Measurements from ENCODE around the gene SCEL.

SCEL gene

DNA sequence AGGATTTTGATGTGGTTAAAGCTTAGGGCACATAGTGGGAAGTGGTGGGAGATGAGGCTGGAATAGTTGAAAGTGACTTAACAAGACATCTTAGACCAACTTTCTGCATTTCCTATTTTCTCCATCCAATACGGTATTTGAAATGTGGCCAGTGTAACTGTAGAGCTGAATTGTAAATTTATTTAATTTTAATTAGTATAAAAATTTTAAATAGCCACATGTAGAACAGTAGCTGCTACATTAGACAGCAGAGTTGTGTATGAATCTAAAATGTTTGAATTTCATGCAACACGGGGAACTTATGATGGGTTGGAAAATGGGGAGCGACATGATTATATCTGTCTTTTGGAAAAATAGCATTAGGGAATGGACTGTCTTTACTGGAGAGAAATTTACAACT, 7.1 kb upstream of the SCEL start:
- no peaks in the 10 kb centered on the region for H3K36me3 ChIP-seq (ENCODE audit: control insufficient read depth, low read length)
- H3K4me2 ChIP-seq (ENCODE audit: low read length), result no peak overlapping the region
- H3K27ac ChIP-seq (ENCODE audit: low read depth, low read length), result no peak overlapping the region
- no peaks in the 10 kb centered on the region for H3K4me1 ChIP-seq (ENCODE audit: control insufficient read depth, low read length)
- no peaks in the 10 kb centered on the region for H3K79me2 ChIP-seq (ENCODE audit: control insufficient read depth, low read length)
- no peak overlapping the region for H3K4me3 ChIP-seq (ENCODE audit: low read length)
- no peaks in the 10 kb centered on the region for H4K20me1 ChIP-seq (ENCODE audit: control insufficient read depth, insufficient read depth, low read depth, low read length)
- no peaks in the 10 kb centered on the region for H3K9me2 ChIP-seq (replicated peaks; ENCODE audit: control insufficient read depth, low read length)
- H3K27me3 ChIP-seq (ENCODE audit: control insufficient read depth, low read length), result no peaks in the 10 kb centered on the region; the same call in 1 of the 2 replicates
- TF ChIP-seq EZH2phosphoT487 (IDR thresholded peaks at IDR 0.05; ENCODE audit: borderline replicate concordance, low read length), result no peak
- TF ChIP-seq, protein P1, sequence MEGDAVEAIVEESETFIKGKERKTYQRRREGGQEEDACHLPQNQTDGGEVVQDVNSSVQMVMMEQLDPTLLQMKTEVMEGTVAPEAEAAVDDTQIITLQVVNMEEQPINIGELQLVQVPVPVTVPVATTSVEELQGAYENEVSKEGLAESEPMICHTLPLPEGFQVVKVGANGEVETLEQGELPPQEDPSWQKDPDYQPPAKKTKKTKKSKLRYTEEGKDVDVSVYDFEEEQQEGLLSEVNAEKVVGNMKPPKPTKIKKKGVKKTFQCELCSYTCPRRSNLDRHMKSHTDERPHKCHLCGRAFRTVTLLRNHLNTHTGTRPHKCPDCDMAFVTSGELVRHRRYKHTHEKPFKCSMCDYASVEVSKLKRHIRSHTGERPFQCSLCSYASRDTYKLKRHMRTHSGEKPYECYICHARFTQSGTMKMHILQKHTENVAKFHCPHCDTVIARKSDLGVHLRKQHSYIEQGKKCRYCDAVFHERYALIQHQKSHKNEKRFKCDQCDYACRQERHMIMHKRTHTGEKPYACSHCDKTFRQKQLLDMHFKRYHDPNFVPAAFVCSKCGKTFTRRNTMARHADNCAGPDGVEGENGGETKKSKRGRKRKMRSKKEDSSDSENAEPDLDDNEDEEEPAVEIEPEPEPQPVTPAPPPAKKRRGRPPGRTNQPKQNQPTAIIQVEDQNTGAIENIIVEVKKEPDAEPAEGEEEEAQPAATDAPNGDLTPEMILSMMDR (IDR thresholded peaks at IDR 0.05; ENCODE audit: low read depth, low read length, poor library complexity, severe bottlenecking), result no peak
- H3F3A ChIP-seq (ENCODE audit: control insufficient read depth, insufficient read depth), result no peaks in the 10 kb centered on the region
- no peaks in the 10 kb centered on the region for H3K9me3 ChIP-seq (ENCODE audit: control insufficient read depth, insufficient read depth, low read length)

DNA sequence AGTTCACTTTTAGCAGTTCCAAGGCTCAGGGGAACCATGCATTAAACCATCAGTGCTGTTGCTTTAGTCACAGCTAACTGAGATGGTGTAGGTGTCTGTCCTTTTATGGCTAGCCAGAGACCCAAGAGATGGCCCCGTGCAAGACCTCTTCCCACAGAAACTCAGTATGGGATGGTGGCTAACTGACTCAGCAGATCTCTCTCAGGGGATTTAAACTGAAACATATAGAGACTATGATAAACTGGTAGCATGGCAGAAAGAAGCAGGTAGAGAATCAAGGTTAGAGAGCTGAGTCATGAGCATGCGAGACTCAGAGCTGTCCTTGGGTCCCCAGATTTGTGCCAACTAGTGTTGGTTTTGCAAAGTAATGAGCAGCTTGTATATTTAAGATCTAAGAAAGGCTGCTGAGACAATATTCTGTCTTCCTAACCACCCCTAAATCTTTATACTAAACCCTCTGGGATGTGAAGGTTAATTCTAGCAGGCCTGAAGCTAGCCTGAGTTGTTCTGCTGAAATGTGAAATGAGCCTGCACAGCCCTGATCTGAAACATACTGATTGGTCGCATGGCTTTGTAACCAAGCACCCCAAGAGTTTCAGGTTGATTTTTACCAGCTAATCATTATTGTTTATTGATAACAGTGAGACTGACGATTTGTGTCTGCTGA, 6.5 kb upstream of the SCEL start:
- H3F3A ChIP-seq (ENCODE audit: control insufficient read depth, insufficient read depth), result no peaks in the 10 kb centered on the region
- H3K79me2 ChIP-seq (ENCODE audit: control insufficient read depth, low read length), result no peaks in the 10 kb centered on the region
- H3K36me3 ChIP-seq (ENCODE audit: control insufficient read depth, low read length), result no peaks in the 10 kb centered on the region
- TF ChIP-seq, protein P1 (IDR thresholded peaks at IDR 0.05; ENCODE audit: low read depth, low read length, poor library complexity, severe bottlenecking), result no peak
- TF ChIP-seq EZH2phosphoT487 (IDR thresholded peaks at IDR 0.05; ENCODE audit: borderline replicate concordance, low read length), result no peak
- H3K4me1 ChIP-seq (ENCODE audit: control insufficient read depth, low read length), result no peaks in the 10 kb centered on the region
- no peaks in the 10 kb centered on the region for H3K9me2 ChIP-seq (replicated peaks; ENCODE audit: control insufficient read depth, low read length)
- H3K9me3 ChIP-seq (ENCODE audit: control insufficient read depth, insufficient read depth, low read length), result no peaks in the 10 kb centered on the region
- no peak overlapping the region for H3K27ac ChIP-seq (ENCODE audit: low read depth, low read length)
- no peak overlapping the region for H3K4me3 ChIP-seq (ENCODE audit: low read length)
- H3K27me3 ChIP-seq (ENCODE audit: control insufficient read depth, low read length), result no peaks in the 10 kb centered on the region; the same call in 1 of the 2 replicates
- H4K20me1 ChIP-seq (ENCODE audit: control insufficient read depth, insufficient read depth, low read depth, low read length), result no peaks in the 10 kb centered on the region
- no peak overlapping the region for H3K4me2 ChIP-seq (ENCODE audit: low read length)

DNA sequence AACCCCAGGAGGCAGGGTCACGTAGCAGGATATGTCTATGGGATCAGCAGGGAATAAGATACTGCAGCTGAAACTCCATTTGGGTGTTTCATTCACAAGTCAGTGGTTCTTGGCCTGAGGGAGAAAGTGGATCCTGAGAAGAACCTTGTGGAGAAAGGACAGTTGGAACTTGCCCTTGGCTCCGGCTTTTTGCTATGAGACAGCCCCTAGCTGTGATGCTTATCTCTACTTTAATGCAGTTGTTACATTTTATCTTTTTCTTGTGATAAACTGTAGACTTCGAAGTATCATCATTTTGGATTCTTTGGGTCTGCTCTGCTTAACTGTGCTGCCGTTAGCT, 6.0 kb upstream of the SCEL start:
- H3K9me2 ChIP-seq (replicated peaks; ENCODE audit: control insufficient read depth, low read length), result no peaks in the 10 kb centered on the region
- TF ChIP-seq EZH2phosphoT487 (IDR thresholded peaks at IDR 0.05; ENCODE audit: borderline replicate concordance, low read length), result no peak
- TF ChIP-seq, protein P1 (IDR thresholded peaks at IDR 0.05; ENCODE audit: low read depth, low read length, poor library complexity, severe bottlenecking), result no peak
- H3K27ac ChIP-seq (ENCODE audit: low read depth, low read length), result no peak overlapping the region
- H4K20me1 ChIP-seq (ENCODE audit: control insufficient read depth, insufficient read depth, low read depth, low read length), result no peaks in the 10 kb centered on the region
- H3F3A ChIP-seq (ENCODE audit: control insufficient read depth, insufficient read depth), result no peaks in the 10 kb centered on the region
- H3K79me2 ChIP-seq (ENCODE audit: control insufficient read depth, low read length), result no peaks in the 10 kb centered on the region
- no peaks in the 10 kb centered on the region for H3K36me3 ChIP-seq (ENCODE audit: control insufficient read depth, low read length)
- no peak overlapping the region for H3K4me2 ChIP-seq (ENCODE audit: low read length)
- no peak overlapping the region for H3K4me3 ChIP-seq (ENCODE audit: low read length)
- H3K9me3 ChIP-seq (ENCODE audit: control insufficient read depth, insufficient read depth, low read length), result no peaks in the 10 kb centered on the region
- H3K4me1 ChIP-seq (ENCODE audit: control insufficient read depth, low read length), result no peaks in the 10 kb centered on the region
- H3K27me3 ChIP-seq (ENCODE audit: control insufficient read depth, low read length), result no peaks in the 10 kb centered on the region; the same call in 1 of the 2 replicates

All from DOHH2 (cell line).